Suppressor macrophage treated with lipopolysaccharide for 1 hour (primary cell): Measurements from ENCODE around the gene FAM169A.
"Not testable (repeated sequence)": the region's sequence is repeated elsewhere in the genome, so short reads cannot be mapped to it uniquely, and the experiment has no call there.

Experiments
- DNase-seq, 3 donors: peaks; one replicate each; pipeline ENCODE4 v3.0.0-alpha.2; 2020 to 2022

Gene FAM169A

GRCh38 chr5:74791669-74792068 is 74.5 kb downstream of the FAM169A start:
- not testable (repeated sequence) for DNase-seq

- DNase-seq: no peak
Observed at GRCh38 chr5:74787424-74787823, 78.8 kb downstream of the FAM169A start.

- no peak for DNase-seq
Observed at GRCh38 chr5:74786851-74787250, 79.3 kb downstream of the FAM169A start.

- no peak for DNase-seq
Observed at GRCh38 chr5:74778609-74779008, 87.6 kb downstream of the FAM169A start.

- no peak for DNase-seq
Observed at GRCh38 chr5:74772359-74772758, 93.8 kb downstream of the FAM169A start.

- peak; percentile 60 to 74 (median 69) for DNase-seq
Observed at GRCh38 chr5:74767579-74767913, 98.6 kb downstream of the FAM169A start.

- DNase-seq: peak; percentile 95 to 97 (median 95)
Observed at GRCh38 chr5:74766849-74767578, 99.2 kb downstream of the FAM169A start, which contains the start of the genes GFM2 and NSA2. TSS of gene GFM2 (minus strand) at chr5:74767117. CDS start at chr5:74763742, 3,375 bp downstream. TSS of gene NSA2 (plus strand) at chr5:74767249. CDS start at chr5:74767361, 112 bp downstream.

GRCh38 chr5:74766418-74766848 is 99.8 kb downstream of the FAM169A start:
- peak; percentile 45 to 81 (median 58) for DNase-seq

- DNase-seq: no peak
Observed at GRCh38 chr5:74765929-74766328, 100.3 kb downstream of the FAM169A start.

GRCh38 chr5:74765201-74765600 is 101.0 kb downstream of the FAM169A start:
- no peak for DNase-seq

GRCh38 chr5:74763504-74763903 is 102.7 kb downstream of the FAM169A start:
- DNase-seq: no peak

GRCh38 chr5:74762599-74762998 is 103.6 kb downstream of the FAM169A start:
- DNase-seq: peak in 1 of 3 donors; percentile 4

- no peak for DNase-seq
Observed at GRCh38 chr5:74761241-74761640, 104.9 kb downstream of the FAM169A start.

GRCh38 chr5:74748742-74749141 is 117.4 kb downstream of the FAM169A start:
- not testable (repeated sequence) for DNase-seq

GRCh38 chr5:74738406-74738805 is 127.8 kb downstream of the FAM169A start:
- no peak for DNase-seq

- no peak for DNase-seq
Observed at GRCh38 chr5:74736759-74737158, 129.4 kb downstream of the FAM169A start.
